Right hindlimb (tissue), 1 donor: ENCODE measurements around the gene STK39.

Experiments
- DNase-seq: peaks from one replicate; pipeline ENCODE4 v3.0.0-alpha.2; 2018

The STK39 gene

DNA sequence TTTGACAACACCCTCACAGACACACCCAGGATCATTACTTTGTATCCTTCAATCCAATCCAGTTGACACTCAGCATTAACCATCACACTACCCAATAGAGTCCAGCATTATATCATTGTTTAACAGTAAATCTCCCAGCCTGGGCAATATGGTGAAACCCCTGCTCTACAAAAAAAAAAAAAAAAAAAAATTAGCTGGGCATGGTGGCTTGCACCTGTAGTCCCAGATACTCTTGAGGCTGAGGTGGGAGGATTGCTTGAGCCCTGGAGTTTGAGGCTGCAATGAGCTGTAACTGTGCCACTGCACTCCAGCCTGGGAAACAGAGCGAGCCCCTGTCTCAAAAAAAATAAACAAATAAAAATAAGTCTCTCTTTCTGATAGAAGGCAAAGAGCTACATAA, 304.0 kb downstream of the STK39 start:
- no peak for DNase-seq

DNA sequence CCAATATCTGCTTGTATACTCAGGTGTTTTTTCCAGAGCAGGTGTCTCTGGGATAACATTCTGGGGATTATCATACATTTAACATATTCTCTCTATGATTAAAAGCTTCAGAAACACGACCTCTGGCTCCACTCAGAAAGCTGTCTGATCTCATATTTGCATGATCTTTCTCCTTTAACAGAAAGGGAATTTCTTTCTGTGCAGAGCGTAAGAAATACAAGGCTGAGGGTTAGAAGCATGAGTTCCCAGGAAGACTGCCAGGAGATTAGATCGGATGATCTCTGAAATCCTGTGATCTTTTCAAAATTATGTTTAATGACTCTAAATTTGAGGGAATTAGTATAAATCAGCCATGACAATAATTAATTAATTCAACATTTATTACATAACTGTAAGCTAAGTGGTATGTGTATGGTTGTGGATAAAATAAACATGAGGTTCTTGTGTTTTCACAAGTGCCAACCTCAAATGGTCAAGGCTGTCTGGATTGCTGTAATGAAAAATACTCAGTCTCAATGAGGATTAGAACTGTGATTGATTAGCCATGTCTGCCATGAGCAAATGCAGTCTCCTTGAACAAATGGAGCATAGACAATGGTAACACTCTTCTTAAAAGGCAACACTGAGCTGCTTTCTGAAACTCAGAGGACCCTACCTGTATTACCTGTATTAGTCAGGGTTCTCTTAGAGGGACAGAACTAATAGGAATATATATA, 304.9 kb downstream of the STK39 start:
- DNase-seq, result no peak

DNA sequence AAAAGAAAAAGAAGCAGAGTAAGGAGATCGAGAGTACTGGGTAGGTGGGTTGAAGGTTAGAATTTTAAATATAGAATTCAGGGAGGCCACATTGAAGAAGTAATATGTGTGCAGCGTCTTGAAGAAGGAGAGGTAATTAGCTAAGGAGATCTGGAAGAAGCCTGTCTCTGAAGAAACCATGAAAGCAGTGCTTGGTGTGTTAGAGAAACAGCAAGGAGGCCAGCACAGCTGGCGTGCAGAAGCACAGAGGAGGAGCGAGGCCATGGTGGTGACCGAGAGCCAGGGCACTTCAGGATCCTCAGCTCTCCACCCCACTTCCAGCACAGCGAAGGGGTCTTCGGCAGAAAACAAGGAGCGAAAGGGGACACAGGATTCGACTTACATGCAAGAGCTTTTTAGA, 305.8 kb downstream of the STK39 start:
- no peak for DNase-seq

DNA sequence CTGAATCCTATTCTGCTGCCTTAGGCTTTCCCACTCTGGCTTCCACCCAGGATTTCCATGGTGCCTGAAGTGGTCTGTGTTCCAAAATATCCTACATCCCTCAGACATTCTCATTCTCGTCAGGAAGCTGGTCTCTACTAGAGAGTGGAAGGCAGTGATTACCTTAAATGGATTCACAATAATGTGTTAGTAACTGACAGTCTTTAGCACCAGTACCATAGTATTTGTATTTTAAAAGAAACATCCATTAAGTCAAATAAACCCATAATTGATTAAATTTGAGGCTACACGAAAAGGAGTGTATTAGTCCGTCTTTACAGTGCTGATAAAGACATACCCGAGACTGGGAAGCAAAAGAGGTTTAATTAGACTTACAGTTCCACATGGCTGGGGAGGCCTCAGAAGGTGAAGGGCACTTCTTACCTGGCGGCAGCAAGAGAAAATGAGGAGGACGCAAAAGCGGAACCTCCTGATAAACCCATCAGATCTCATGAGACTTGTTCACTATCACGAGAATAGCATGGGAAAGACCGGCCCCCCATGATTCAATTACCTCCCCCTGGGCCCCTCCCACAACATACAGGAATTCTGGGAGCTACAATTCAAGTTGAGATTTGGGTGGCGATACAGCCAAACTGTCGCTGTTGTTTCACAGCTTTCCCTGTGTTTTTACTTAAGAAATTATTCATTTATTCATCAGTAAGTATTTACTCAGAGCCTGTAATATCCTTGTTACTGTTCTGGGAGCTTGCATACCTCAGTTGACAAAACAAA, 306.5 kb downstream of the STK39 start:
- peak; percentile 31 for DNase-seq

DNA sequence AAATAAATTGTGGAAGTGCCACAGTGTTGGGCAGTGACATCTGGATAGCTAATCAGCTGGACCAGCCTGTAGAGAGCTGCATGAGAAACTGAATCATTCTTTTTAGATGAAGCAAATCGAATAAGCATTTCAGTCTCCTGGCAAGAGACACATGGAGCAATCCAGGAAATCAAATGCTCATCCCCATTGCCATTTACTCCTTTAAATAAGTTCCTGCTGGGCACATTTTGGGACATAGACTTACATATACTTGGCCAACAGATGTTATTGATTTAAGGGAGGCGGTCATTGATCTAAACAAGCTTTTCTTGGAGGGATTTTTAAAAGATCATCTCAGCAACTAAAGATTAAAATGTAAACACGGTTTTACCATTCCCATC, 307.1 kb downstream of the STK39 start:
- no peak for DNase-seq

DNA sequence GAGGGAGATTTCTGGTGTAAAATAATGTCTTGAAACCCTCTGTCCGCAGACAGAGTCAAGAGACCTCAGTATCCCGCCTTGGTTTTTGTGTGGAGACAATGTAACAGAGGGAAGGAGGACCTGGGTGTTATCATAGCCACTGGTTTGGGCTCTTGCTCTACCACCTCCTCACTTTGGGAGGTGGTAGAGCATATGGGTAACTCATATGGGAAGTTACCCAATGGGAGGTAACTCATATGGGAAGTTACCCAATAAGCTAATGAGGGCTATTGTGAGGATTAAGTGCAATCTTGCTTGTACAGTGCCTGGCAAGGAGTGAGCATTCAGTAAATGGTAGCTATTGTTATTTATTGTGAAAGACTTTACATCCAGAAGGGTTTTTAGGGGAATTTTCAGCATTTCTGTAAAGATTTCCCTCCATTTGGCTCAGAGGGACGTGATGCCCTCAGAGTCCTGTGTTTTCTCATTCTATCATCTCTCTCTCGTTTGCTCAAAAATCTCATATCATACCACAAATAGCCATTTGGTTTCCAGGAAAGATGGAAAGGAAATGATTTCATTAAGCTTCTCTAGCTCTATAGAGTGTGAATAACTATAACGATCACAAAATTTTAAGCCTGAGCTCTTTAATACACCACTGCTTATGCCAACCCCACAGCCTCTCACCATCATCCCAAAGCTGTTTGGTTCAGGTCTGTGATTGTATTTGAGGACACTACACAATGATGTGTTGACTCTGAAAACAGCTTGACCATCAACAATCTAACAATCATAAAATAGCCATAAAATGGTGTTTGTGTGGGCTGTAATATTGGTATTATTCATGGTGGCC, 307.7 kb downstream of the STK39 start:
- DNase-seq, result no peak

DNA sequence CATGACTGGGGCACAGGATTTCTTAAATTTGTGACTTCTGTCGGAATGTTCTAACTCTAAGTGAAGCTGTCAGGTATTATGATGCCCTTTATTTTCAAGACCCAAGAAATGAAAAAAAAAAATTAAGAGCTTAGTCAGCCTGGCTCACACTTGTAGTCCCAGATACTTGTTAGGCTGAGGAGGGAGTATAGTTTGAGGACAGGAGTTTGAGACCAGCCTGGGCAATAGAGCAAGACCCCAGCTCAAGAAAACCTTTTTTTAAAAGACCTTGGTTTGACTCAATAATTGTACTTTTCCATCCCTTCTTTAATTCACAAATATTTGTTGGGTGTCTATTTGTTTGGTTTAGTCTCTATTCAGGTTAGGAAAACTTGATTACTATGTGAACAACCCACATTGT, 310.0 kb downstream of the STK39 start:
- no peak for DNase-seq

DNA sequence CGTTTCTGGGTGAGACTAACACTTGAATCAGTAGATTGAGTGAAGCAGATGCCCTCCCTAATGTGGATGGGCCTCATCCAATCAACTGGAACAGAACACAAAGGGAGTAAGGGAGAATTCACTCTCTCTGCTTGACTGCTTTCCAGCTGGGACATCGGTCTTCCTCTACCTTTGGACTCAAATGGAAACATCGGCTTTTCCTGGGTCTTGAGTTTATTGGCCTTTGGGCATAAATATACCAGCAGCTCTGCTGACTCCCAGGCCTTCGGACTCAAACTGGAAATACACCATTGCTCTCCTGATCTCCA, 311.6 kb downstream of the STK39 start:
- no peak for DNase-seq

DNA sequence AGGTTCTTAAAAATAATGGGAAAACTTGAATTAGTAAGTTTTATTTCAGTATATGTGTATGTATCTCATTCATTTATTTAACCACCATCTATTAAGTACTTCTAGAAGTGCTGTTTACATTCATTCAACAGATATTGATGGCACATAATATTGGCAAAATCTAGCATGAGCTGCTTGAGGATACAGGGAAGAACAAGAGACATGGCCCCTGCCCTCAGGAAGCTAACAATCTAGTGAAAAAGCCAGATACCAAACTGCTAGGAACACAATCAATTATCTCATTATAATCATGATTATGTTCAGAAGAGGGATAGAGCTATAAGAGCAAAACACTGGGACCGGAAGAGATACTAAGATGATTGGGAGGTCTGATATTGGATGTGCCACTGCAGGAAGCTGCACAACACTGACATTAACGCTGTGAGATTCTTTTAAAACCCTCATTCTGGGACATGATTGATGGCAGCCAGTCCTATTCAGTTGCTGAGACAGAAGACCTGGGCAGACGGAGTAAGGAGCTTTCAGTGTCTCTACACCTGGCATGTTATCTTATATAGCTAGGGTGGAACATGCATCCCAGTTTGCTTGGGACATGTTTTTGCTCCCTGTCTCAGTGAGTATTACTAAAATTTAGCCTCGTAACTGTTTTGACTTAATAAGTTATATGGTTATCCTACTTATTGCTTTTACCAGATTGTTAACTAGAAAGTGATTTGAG, 314.1 kb downstream of the STK39 start:
- DNase-seq, result no peak

DNA sequence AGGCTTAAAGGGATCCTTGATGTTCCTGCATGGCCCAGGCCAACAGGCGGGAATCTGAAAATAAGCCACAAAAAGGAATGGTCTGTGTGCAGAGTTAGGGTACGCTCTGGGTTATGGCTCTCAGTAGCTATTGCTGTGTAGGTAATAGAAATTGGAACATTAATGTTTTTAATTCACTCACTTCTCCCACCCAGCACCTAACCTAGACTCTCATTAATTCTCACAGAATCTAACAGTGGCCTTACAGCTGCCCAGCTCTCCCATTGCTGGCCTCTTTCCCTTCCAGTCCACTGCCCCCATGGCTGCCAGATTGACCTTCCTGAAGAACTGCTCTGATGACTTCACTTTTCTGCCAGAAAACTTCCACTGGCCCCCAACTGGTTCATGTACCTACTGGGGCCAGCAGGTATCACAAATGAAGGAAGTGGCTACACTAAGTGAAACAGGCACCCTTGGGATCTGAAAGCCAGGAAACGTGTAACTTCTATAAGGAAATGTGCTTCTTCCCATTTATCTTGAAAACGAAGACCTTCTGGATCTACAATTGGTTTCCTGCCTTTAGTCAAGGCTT, 315.2 kb downstream of the STK39 start:
- DNase-seq, result no peak

DNA sequence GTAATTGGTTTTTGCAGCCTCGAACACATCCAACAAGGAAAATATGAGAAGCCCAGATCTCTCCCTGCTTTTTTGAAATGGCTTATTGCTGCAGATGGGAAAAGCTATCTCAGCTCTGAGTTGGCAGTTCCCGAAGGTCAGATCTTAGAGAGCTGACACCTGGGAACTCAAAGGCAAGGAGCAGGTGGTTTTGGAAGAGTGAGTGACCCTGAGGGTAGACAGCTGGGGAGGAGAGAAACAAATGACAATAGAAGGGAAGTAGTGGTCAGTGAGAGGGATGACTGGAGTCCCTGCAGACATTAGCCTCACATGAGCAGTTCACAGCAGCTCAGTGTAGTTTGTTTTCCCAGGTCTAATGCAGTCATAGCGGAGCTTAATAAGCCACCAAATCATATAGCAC, 317.9 kb downstream of the STK39 start:
- no peak for DNase-seq

DNA sequence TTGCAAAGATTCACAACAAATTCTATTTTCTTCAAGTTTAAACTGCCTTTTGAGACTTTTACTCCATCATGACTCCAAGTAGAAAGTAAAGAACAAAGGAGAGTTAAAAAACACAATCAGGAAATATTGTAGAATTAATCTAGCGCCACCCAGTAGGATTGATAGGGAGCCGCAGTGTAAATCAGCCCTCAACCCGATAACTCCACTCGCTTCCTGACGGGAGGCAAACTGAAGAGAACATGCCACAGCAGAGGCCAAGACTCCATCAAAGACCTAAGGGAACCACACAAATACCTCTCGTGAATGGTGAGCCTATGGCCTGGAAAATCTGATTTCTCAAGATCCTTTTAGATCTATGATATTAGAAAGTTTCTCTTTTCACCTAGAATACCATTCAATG, 319.0 kb downstream of the STK39 start:
- DNase-seq, result no peak

DNA sequence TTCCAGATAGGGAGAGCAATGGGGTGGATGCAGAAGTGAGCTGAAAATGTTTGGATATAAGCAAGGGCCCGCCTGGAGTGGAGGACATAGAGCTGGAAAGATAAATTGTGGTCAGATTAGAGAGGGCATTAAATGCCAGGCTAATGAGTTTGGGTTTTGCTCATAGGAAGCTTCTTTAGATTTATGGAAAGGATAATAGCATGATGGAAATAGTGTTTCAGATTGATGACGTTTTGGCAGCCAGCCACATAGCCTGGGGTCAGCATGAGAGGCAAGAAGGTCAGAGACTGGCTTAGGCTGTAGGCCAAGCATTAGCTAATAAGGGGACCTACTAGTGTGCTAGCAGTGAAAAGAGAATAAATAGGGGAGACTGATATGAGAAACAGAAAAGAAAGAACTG, 321.6 kb downstream of the STK39 start:
- DNase-seq, result no peak

DNA sequence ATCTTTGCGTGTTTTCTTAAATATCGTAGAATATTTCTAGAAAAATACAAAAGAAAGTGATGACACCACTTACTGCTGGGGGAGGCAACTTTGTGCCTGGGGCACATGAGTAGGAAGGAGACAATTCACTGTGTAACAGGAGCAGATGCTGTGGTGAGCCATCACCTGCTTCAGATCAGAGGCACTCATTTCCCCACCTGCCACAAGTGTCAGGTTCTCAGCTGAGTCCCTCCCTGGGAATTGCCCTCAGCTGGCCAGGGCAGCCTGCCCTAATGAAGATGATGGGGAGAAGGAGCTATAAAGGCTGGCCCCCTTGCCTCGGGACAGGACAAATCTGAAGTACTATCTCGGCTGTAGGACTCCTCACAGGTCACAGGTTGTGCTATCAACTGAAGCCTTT, 322.8 kb downstream of the STK39 start:
- no peak for DNase-seq

DNA sequence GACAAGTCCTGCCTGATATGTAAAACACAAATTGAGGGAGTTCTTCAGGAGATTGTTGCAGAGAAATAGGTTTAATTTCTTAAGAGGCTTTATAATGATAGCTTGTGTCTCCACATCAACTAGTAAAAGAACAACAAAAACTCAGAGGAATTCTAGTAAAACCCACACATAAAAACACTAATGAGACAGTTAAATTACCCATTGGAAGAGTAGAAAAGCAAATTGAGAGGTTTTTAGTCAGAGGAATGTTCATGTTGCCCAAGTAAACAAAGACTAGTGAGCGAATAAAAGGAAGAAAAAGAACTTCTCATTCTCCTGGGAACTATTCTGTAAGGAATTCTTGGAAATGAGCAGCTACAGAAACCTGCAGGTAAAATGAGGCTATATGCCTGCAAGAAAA, 330.6 kb downstream of the STK39 start:
- no peak for DNase-seq

DNA sequence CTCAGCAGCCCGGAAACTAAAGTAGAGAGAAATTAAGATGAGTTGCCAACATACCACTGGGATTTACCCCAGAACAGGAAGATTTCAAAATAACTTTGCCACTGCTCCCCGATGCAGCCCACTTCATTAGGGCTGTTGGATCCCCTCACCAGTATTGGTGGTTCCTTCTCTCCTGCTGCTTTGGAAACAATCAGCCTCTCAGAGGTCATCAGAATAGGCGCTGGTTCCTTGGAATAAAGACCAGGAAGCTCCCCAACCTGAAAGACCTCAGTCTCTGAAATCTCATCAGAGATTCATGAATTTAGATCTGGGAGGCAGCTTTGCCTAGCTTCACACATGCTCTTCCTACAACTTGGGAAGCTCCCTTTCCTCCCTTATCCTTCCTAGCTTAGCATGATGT, 332.4 kb downstream of the STK39 start:
- DNase-seq, result no peak

DNA sequence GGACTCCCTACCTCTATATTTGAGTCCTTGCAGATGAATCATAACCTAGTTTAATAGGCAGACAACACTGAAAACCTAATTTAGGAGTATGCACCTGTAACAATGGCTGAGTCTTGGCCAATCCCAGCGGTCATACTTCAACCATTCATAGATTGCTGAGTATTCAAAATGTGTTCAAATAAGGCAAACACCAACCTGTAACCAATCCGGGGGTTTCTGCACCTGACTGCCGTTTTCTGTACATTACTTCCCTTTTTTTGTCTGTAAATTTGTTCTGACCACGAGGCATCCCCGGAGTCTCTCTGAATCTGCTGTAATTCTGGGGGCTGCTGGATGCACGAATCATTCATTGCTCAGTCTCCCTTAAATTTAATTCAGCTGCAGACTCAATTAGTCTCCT, 338.6 kb downstream of the STK39 start:
- DNase-seq, result no peak

DNA sequence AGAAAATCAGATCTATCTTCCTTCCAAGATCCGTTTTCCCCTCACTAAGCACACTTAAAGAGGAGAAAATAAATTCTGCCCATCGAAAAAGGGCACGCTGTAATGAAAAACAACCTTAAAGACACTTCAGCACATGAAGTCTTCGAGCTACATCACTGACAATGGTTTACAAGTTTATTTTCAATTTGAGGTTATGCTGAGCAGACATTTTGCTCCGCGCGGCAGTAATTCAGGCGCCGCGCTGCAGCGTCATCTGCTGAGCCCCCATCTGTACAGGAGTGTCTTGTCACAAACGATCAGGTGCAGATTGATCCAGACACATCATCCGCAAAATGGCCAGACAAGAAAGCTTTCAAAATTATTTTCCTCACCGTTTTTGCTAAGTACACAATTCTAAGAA, 341.7 kb downstream of the STK39 start:
- DNase-seq, result no peak
